Measurements from ENCODE around the gene SHLD1.
"Not testable (repeated sequence)": the region's sequence is repeated elsewhere in the genome, so short reads cannot be mapped to it uniquely, and the experiment has no call there.

The SHLD1 gene

DNA sequence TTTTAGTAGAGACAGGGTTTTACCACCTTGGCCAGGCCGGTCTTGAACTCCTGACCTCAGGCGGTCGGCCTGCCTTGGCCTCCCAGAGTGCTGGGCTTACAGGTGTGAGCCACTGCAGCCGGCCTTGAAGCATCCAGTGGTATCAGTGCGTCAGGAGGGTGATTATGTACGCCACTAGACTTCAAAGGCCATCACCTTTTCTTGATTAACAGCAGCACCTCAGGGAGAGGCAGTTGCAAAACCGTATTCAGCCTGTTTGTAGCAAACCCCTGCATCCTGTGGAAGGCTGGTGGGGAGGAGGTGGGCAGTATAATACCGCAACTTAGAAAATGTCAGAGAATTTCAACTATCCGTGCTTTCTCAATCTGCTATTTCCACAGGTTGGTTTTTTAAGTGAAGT lies 27.3 kb upstream of the SHLD1 start:
- TF ChIP-seq, protein P1, sequence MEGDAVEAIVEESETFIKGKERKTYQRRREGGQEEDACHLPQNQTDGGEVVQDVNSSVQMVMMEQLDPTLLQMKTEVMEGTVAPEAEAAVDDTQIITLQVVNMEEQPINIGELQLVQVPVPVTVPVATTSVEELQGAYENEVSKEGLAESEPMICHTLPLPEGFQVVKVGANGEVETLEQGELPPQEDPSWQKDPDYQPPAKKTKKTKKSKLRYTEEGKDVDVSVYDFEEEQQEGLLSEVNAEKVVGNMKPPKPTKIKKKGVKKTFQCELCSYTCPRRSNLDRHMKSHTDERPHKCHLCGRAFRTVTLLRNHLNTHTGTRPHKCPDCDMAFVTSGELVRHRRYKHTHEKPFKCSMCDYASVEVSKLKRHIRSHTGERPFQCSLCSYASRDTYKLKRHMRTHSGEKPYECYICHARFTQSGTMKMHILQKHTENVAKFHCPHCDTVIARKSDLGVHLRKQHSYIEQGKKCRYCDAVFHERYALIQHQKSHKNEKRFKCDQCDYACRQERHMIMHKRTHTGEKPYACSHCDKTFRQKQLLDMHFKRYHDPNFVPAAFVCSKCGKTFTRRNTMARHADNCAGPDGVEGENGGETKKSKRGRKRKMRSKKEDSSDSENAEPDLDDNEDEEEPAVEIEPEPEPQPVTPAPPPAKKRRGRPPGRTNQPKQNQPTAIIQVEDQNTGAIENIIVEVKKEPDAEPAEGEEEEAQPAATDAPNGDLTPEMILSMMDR (IDR thresholded peaks at IDR 0.05; ENCODE audit: insufficient read depth, low read length, missing control alignments) = no peak
- ChIA-PET CTCF (no interaction called here), POLR2A (no interaction called here)
- no peak overlapping the region for H3K4me3 ChIP-seq (ENCODE audit: low read depth, low read length)
- DNase-seq (ENCODE audit: low read depth, low spot score) = no peak

DNA sequence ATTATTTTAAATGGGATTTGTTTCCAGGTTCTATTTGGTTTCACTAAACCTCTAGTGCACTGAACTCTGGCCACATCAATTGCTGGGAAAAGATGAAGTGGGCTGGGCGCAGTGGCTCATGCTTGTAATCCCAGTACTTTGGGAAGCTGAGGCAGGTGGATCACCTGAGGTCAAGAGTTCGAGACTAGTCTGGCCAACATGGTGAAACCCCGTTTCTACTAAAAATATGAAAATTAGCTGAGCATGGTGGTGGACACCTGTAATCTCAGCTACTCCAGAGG lies 25.1 kb upstream of the SHLD1 start:
- ChIA-PET CTCF (interaction anchor here (1.3 kb wide), 1 partner anchor 64 kb away, joined by 3 read pairs; no protein-coding TSS in a partner anchor), POLR2A (interaction anchor here (1.0 kb wide), 1 partner anchor 26 kb away, joined by 3 read pairs; no protein-coding TSS in a partner anchor)
- not testable (repeated sequence) for DNase-seq (ENCODE audit: low read depth, low spot score); H3K4me3 ChIP-seq (ENCODE audit: low read depth, low read length)

DNA sequence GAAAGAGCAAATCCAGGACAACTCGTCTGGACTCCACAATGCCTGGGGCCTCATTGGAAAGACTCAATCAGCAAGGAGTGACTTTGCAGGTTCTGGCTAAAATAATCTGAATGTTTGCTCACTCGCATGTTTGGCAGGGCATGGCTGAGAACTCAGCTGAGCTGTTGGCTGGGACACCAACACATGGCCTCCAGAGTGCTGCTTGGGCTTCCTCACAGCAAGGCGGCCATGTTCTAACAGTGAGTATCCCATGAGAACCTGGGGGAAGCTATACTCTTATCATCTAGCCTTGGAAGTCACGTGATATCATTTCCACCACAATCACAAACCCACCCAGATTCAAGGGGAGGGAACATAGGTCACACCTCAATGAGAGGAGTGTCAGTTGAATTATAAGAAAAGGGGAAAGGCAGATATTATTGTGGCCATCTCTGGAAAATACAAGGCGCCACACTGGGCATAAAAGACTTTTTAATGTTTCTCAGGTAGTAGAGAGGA lies 23.1 kb upstream of the SHLD1 start:
- ChIA-PET POLR2A (no interaction called here), CTCF (no interaction called here)
- no peak overlapping the region for H3K4me3 ChIP-seq (ENCODE audit: low read depth, low read length)
- TF ChIP-seq, protein P1 (IDR thresholded peaks at IDR 0.05; ENCODE audit: insufficient read depth, low read length, missing control alignments) = no peak
- no peak for DNase-seq (ENCODE audit: low read depth, low spot score)

DNA sequence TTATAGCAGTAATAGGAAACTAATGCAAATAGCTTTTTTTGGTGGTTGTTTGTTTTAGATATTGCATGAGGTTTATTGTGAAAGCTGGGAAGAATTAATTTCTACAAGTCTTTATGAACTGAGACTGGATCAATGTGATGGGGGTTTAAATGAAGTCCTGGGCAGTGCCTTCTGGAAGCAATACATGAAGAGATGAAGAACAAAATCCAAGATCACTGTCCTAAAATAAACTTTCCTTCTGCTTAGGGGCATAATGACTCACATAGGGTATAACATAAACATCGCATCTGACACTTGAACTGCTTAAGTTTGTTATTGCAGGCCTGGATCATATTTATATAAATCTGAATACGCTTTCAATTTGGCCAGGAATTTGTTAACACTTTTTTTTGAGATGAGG lies 20.9 kb upstream of the SHLD1 start:
- ChIA-PET CTCF (no interaction called here), POLR2A (no interaction called here)
- TF ChIP-seq, protein P1 (IDR thresholded peaks at IDR 0.05; ENCODE audit: insufficient read depth, low read length, missing control alignments) = no peak
- DNase-seq (ENCODE audit: low read depth, low spot score) = no peak
- H3K4me3 ChIP-seq (ENCODE audit: low read depth, low read length) = no peak overlapping the region

DNA sequence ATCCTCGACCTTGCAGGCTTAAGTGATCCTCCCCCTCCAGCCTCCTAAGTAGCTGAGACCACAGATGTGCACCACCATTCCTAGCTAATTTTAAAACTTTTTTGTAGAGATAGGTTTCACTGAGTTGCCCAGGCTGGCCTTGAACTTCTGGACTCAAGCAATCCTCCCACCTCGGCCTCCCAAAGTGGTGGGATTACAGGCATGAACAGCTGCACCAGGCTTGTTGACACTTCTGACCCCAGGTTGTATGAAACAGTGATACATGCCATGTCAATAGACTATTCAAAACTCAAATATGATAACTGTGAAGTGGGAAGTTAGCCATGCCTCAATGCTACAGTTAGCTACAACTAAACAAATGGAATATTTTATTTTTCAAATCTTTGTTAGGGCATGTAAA lies 20.1 kb upstream of the SHLD1 start:
- TF ChIP-seq, protein P1 (IDR thresholded peaks at IDR 0.05; ENCODE audit: insufficient read depth, low read length, missing control alignments) = no peak

DNA sequence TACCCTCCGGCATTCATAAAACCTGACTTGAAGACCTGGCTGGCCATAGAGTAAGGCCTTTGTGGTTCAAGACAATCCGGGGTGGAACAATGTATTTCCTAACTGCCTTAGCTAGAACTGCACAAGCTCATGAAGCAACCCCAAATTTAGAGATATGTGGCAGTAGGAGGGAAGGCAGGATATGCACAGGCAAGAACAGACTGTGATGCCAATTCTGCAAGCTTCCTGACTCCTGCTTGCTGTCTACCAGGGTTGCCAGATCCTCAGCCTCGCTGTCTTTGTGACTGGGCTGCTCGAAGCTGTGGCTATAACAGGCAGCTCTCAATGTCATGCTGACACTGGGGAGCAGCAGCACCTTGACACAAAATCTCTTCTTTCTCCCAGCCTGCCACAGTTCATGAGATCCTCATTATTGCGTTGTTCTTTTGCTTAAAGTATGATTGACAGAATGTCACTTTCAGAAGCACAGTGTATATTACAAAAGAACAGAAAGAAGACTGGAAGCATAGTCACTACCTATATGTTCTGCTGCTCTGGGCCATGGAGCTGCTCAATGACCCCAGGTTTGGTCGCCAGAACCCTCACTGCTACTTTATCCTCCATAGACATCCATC lies 18.3 kb upstream of the SHLD1 start:
- POLR2A ChIA-PET = no interaction called here
- H3K4me3 ChIP-seq (ENCODE audit: low read depth, low read length) = no peak overlapping the region
- CTCF ChIA-PET = no interaction called here
- TF ChIP-seq, protein P1 (IDR thresholded peaks at IDR 0.05; ENCODE audit: insufficient read depth, low read length, missing control alignments) = no peak
- DNase-seq (ENCODE audit: low read depth, low spot score) = no peak

More for the DNA sequence above, 20.1 kb upstream of the SHLD1 start:
- ChIA-PET POLR2A (no interaction called here), CTCF (no interaction called here)
- no peak overlapping the region for H3K4me3 ChIP-seq (ENCODE audit: low read depth, low read length)
- DNase-seq (ENCODE audit: low read depth, low spot score) = no peak

DNA sequence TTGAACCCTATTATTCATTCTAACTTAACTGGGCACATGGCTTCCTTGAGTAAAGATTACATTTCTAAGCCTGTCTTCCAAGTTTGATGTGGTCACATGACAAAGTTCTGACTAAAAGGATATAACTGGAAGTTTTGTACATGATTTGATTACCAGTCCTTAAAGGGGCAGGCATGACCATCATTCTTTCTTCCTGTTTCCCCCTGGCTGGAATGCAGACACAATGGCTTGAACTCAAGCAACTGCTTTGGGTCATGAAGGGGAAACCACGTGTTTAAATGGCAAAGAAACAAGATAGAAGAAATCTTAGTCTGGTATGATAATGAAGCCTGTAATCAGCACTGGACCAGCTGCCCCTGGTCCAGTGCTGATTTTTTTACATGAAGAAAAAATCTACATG lies 15.6 kb upstream of the SHLD1 start:
- no peak overlapping the region for H3K4me3 ChIP-seq (ENCODE audit: low read depth, low read length)
- ChIA-PET POLR2A (no interaction called here), CTCF (no interaction called here)
- DNase-seq (ENCODE audit: low read depth, low spot score) = no peak
- TF ChIP-seq, protein P1 (IDR thresholded peaks at IDR 0.05; ENCODE audit: insufficient read depth, low read length, missing control alignments) = no peak

Data from AG04449 (cell line).